Neuronal stem cell (in vitro differentiated cells): ENCODE results near the gene EDAR.

Source experiments
- DNase-seq: peaks from one replicate; pipeline ENCODE4 v3.0.0-alpha.2; 2013; ENCODE audit warnings: low spot score
- H2AFZ ChIP-seq: one replicate; pipeline ENCODE4 v1.6.1; 2013; ENCODE audit warnings: mild to moderate bottlenecking, low read length, inconsistent platforms
- H2AK5ac ChIP-seq: 2 replicates; pipeline ENCODE4 v1.6.1; 2013; ENCODE audit warnings: low read depth, mild to moderate bottlenecking, inconsistent platforms, low read length, moderate library complexity, mixed read lengths
- H2BK120ac ChIP-seq: 2 replicates; pipeline ENCODE4 v1.6.1; 2013; ENCODE audit warnings: low read depth, mild to moderate bottlenecking, inconsistent platforms, low read length, moderate library complexity, mixed read lengths
- H2BK12ac ChIP-seq: one replicate; pipeline ENCODE4 v1.6.1; 2013; ENCODE audit warnings: low read length, inconsistent platforms
- H2BK15ac ChIP-seq: 2 replicates; pipeline ENCODE4 v1.6.1; 2013; ENCODE audit warnings: mild to moderate bottlenecking, low read length, inconsistent platforms, mixed read lengths
- H2BK5ac ChIP-seq: one replicate; pipeline ENCODE4 v1.6.1; 2013; ENCODE audit warnings: inconsistent platforms, mild to moderate bottlenecking, low read length, moderate library complexity
- H3K14ac ChIP-seq: one replicate; pipeline ENCODE4 v1.6.1; 2013; ENCODE audit warnings: low read length, inconsistent platforms
- H3K18ac ChIP-seq: 2 replicates; pipeline ENCODE4 v1.6.1; 2013; ENCODE audit warnings: low read length, inconsistent platforms
- H3K23ac ChIP-seq: 2 replicates; pipeline ENCODE4 v1.6.1; 2013; ENCODE audit warnings: low read depth, mild to moderate bottlenecking, mixed read lengths, low read length, inconsistent platforms; ENCODE audit not compliant: poor library complexity
- H3K27ac ChIP-seq: replicated peaks from 3 replicates; pipeline ENCODE4 v1.5.1; 2013; ENCODE audit warnings: low read length, inconsistent platforms
- H3K27me3 ChIP-seq, 3 experiments: 2 replicates each; pipeline ENCODE4 v1.6.1; 2013; ENCODE audit warnings: low read length in 3 of 3, mild to moderate bottlenecking in 2 of 3, inconsistent platforms in 1 of 3, low read depth in 1 of 3, mixed read lengths in 1 of 3, moderate library complexity in 1 of 3; ENCODE audit not compliant: control insufficient read depth in 3 of 3, insufficient read depth in 3 of 3
- H3K36me3 ChIP-seq, 2 donors: replicated peaks in 1 of 2; 2 replicates each; pipeline ENCODE4 v1.6.1; 2013; ENCODE audit warnings: low read length in 2 of 2; ENCODE audit not compliant: control insufficient read depth in 2 of 2, insufficient read depth in 2 of 2
- H3K4ac ChIP-seq: 2 replicates; pipeline ENCODE4 v1.6.1; 2013; ENCODE audit warnings: inconsistent platforms, mild to moderate bottlenecking, low read length, moderate library complexity
- H3K4me1 ChIP-seq, 2 donors: 1 replicate in 1 of 2; 2 replicates in 1 of 2; pipeline ENCODE4 v1.6.1; 2013; ENCODE audit warnings: low read length in 2 of 2, low read depth in 1 of 2; ENCODE audit not compliant: control insufficient read depth in 2 of 2, insufficient read depth in 1 of 2
- H3K4me2 ChIP-seq: one replicate; pipeline ENCODE4 v1.6.1; 2013; ENCODE audit warnings: mild to moderate bottlenecking, low read length, inconsistent platforms; ENCODE audit not compliant: insufficient read depth, poor library complexity, severe bottlenecking
- H3K4me3 ChIP-seq, 2 donors: 2 replicates each; pipeline ENCODE4 v1.5.1; 2013; ENCODE audit warnings: low read length in 2 of 2, mild to moderate bottlenecking in 2 of 2, inconsistent platforms in 1 of 2, moderate library complexity in 1 of 2
- H3K79me1 ChIP-seq: one replicate; pipeline ENCODE4 v1.6.1; 2013; ENCODE audit warnings: low read depth, mild to moderate bottlenecking, inconsistent platforms, low read length, moderate library complexity
- H3K9ac ChIP-seq: one replicate; pipeline ENCODE4 v1.6.1; 2013; ENCODE audit warnings: mild to moderate bottlenecking, low read depth, low read length, inconsistent platforms; ENCODE audit not compliant: poor library complexity
- H3K9me3 ChIP-seq, 2 donors: replicated peaks in 1 of 2; 2 replicates each; pipeline versions ENCODE3 to v1.6.1; 2013; ENCODE audit warnings: low read length in 2 of 2, mild to moderate bottlenecking in 2 of 2, inconsistent platforms in 1 of 2, low read depth in 1 of 2, mixed read lengths in 1 of 2, moderate library complexity in 1 of 2; ENCODE audit not compliant: control insufficient read depth in 2 of 2, insufficient read depth in 1 of 2
- H4K8ac ChIP-seq: one replicate; pipeline ENCODE4 v1.6.1; 2013; ENCODE audit warnings: low read depth, mild to moderate bottlenecking, inconsistent platforms, low read length, moderate library complexity
- H4K91ac ChIP-seq: one replicate; pipeline ENCODE4 v1.6.1; 2013; ENCODE audit warnings: low read length, low read depth, mild to moderate bottlenecking, inconsistent platforms; ENCODE audit not compliant: poor library complexity
- WGBS, 2 donors: extraction: QIAGEN DNeasy Blood & Tissue Kit; methylation state at CpG; one replicate each; pipeline ENCODE4 v1.1.7; 2013; ENCODE audit warnings: missing lambda C conversion rate in 2 of 2, mixed read lengths in 1 of 2; ENCODE audit not compliant: insufficient read length in 2 of 2, insufficient replicate concordance in 1 of 2; ENCODE audit errors: extremely low coverage in 2 of 2; 5-methylcytosine and 5-hydroxymethylcytosine counted together

The EDAR gene

DNA sequence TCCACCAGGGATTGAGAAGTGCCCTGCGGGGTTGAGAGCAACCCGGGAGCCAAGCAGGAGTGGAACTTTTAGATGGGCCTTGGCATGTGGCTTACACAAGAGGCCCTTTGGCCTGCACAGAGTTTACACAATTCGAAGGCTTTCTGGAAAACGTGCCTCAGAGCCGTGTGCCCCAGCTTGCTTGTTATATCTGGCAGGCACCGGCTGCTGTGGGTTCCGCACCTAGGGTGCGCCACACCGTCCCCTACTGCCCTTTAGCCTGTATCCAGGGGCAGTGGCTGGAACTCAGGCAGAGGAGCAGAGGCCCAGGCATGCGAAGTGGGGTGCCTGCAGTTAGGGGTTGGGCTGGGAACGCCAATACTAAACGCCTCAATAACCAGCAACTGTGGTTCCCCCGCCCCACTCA lies 32.9 kb upstream of the EDAR start:
- H2AFZ ChIP-seq: no peak overlapping the region
- no peak overlapping the region for H3K23ac ChIP-seq
- H4K8ac ChIP-seq: no peak overlapping the region
- no peak overlapping the region for H3K9ac ChIP-seq
- no CpG with 5 or more reads among the region's 13 CpGs for WGBS, 2 donors
- H2BK15ac ChIP-seq: no peak overlapping the region
- H3K27ac ChIP-seq: no peak overlapping the region
- peak overlapping the region; percentile 80 for H2BK12ac ChIP-seq
- peak overlapping the region; percentile 95 for H2AK5ac ChIP-seq
- H3K4me1 ChIP-seq: peaks cover 11 to 18% of the 10 kb centered on the region in 2 donors
- H3K4me2 ChIP-seq: no peak overlapping the region
- no peaks in the 10 kb centered on the region for H3K9me3 ChIP-seq
- peak overlapping the region; percentile 73 for H3K18ac ChIP-seq
- no peaks in the 10 kb centered on the region for H3K79me1 ChIP-seq
- H2BK5ac ChIP-seq: no peak overlapping the region
- H3K14ac ChIP-seq: peak overlapping the region; percentile 92
- peak overlapping the region; percentile 26 for H4K91ac ChIP-seq
- no peak for DNase-seq
- no peak overlapping the region for H3K4me3 ChIP-seq
- H3K27me3 ChIP-seq: peaks cover 0 to 26% (median 11%) of the 10 kb centered on the region in 3 experiments
- H3K4ac ChIP-seq: no peak overlapping the region
- H3K36me3 ChIP-seq: no peaks in the 10 kb centered on the region
- no peak overlapping the region for H2BK120ac ChIP-seq

DNA sequence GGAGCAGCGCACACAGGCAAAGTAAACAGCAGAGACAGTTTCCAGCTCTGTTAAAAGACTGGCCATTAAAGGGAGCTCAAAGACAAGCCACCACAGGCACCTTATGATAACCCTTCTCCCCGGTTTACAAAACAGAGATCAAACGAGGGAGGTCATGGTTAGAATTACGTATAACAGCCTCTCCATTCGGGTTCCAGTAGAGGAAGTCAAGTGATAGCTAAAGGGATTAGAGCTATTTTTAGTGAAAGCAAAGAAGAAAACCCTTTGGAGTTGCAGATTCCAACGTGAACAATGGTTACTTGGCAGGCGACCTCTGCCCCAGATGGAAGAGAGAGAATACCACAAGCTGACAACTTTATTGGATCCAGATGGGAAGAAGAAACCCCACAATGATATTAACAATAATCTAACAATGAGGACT lies 31.2 kb upstream of the EDAR start:
- H3K14ac ChIP-seq: no peak overlapping the region
- peak overlapping the region; percentile 34 for H3K4me2 ChIP-seq
- no peak overlapping the region for H2BK5ac ChIP-seq
- no peak overlapping the region for H3K18ac ChIP-seq
- WGBS, 2 donors: no CpG with 5 or more reads among the region's 7 CpGs
- H3K9ac ChIP-seq: no peak overlapping the region
- H2BK15ac ChIP-seq: no peak overlapping the region
- no peak overlapping the region for H3K23ac ChIP-seq
- H3K27me3 ChIP-seq: peaks cover 0 to 26% (median 11%) of the 10 kb centered on the region in 3 experiments
- no peak overlapping the region for H2AFZ ChIP-seq
- H3K79me1 ChIP-seq: no peaks in the 10 kb centered on the region
- H3K36me3 ChIP-seq: no peaks in the 10 kb centered on the region
- H4K8ac ChIP-seq: no peak overlapping the region
- no peak overlapping the region for H2BK120ac ChIP-seq
- H3K9me3 ChIP-seq: no peaks in the 10 kb centered on the region
- H2BK12ac ChIP-seq: no peak overlapping the region
- H3K4me1 ChIP-seq: peaks cover 11 to 18% of the 10 kb centered on the region in 2 donors
- no peak overlapping the region for H2AK5ac ChIP-seq
- no peak overlapping the region for H4K91ac ChIP-seq
- H3K4me3 ChIP-seq: no peak overlapping the region
- peak; percentile 58 for DNase-seq
- H3K27ac ChIP-seq: no peak overlapping the region
- H3K4ac ChIP-seq: no peak overlapping the region

GRCh38 chr2:109018452-109018851 lies 29.4 kb upstream of the EDAR start:
- H4K8ac ChIP-seq: no peak overlapping the region
- no peak overlapping the region for H3K4ac ChIP-seq
- H3K18ac ChIP-seq: peak overlapping the region; percentile 15
- H3K4me3 ChIP-seq: no peak overlapping the region
- H2AFZ ChIP-seq: no peak overlapping the region
- H3K27ac ChIP-seq: no peak overlapping the region
- peak overlapping the region; percentile 49 for H3K14ac ChIP-seq
- H2BK12ac ChIP-seq: no peak overlapping the region
- no peak overlapping the region for H2BK5ac ChIP-seq
- peak overlapping the region; percentile 51 for H2BK120ac ChIP-seq
- no peak for DNase-seq
- no peak overlapping the region for H3K23ac ChIP-seq
- peak overlapping the region; percentile 38 for H4K91ac ChIP-seq
- peaks cover 11 to 18% of the 10 kb centered on the region in 2 donors for H3K4me1 ChIP-seq
- peaks cover 0 to 22% (median 11%) of the 10 kb centered on the region in 3 experiments for H3K27me3 ChIP-seq
- no CpG with 5 or more reads among the region's 5 CpGs for WGBS, 2 donors
- H2AK5ac ChIP-seq: peak overlapping the region; percentile 34
- no peak overlapping the region for H3K4me2 ChIP-seq
- H2BK15ac ChIP-seq: peak overlapping the region; percentile 46
- no peaks in the 10 kb centered on the region for H3K36me3 ChIP-seq
- H3K9me3 ChIP-seq: peaks cover 0 to 1% of the 10 kb centered on the region in 2 donors
- H3K9ac ChIP-seq: no peak overlapping the region
- H3K79me1 ChIP-seq: no peaks in the 10 kb centered on the region

DNA sequence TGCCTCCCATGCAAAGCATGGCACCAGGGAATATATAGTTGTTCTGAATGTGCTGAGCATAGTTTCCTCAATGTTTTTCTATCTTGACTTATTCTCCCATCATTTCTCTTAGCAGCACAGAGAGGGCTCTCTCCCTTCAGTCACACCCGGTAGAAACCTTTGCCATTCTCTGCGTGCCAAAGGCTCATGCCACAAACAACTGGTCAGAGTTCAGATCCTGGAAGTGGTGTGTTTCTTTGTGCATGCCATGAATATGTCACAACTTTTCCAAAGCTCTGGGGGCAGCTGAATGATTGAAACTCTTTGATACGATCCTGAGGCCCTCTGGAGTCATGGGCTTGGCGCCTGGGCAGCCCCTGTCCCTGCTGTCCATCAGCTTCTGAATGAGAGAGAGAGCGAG lies 28.0 kb upstream of the EDAR start:
- no peak overlapping the region for H2BK12ac ChIP-seq
- no peak overlapping the region for H3K18ac ChIP-seq
- H3K4me1 ChIP-seq: peaks cover 11 to 18% of the 10 kb centered on the region in 2 donors
- no peak overlapping the region for H2BK15ac ChIP-seq
- H2AFZ ChIP-seq: no peak overlapping the region
- no peak overlapping the region for H3K14ac ChIP-seq
- H3K4me2 ChIP-seq: no peak overlapping the region
- H4K91ac ChIP-seq: no peak overlapping the region
- H3K23ac ChIP-seq: no peak overlapping the region
- WGBS, 2 donors: no CpG with 5 or more reads among the region's 5 CpGs
- no peak overlapping the region for H2AK5ac ChIP-seq
- no peak overlapping the region for H3K4ac ChIP-seq
- H4K8ac ChIP-seq: no peak overlapping the region
- no peak for DNase-seq
- no peak overlapping the region for H2BK5ac ChIP-seq
- H3K79me1 ChIP-seq: no peaks in the 10 kb centered on the region
- no peak overlapping the region for H3K4me3 ChIP-seq
- no peaks in the 10 kb centered on the region for H3K36me3 ChIP-seq
- no peak overlapping the region for H3K27ac ChIP-seq
- H2BK120ac ChIP-seq: no peak overlapping the region
- H3K9me3 ChIP-seq: peaks cover 0 to 1% of the 10 kb centered on the region in 2 donors
- no peak overlapping the region for H3K9ac ChIP-seq
- H3K27me3 ChIP-seq: peaks cover 0 to 23% (median 11%) of the 10 kb centered on the region in 3 experiments
